Adipose tissue (tissue), 3 donors: Measurements from ENCODE around the gene PSME1. TPM values are rescaled to one million over a fixed set of nuclear protein-coding genes. Genes with fewer than 3 reads are reported as not detected.

Source experiments
- H3K27ac ChIP-seq: one replicate; pipeline ENCODE4 v1.5.1; 2013; ENCODE audit warnings: low read depth, low read length
- WGBS, 3 donors: extraction: QIAGEN DNeasy Blood & Tissue Kit; methylation state at CpG; one replicate each; pipeline ENCODE4 v1.1.7; 2013; 5-methylcytosine and 5-hydroxymethylcytosine counted together
- polyA plus RNA-seq, 3 donors: library from polyadenylated mRNA; stranded (reverse); fragments of 200-250 nt; gene quantifications; one replicate each; pipeline ENCODE4 v1.2.3, GENCODE V29; 2013
- donor health status: healthy with polysubstance abuse.
- donor health status: Bipolar disorder and iron deficiency.
- donor health status: healthy.

PSME1 gene
- polyA plus RNA-seq, 3 donors: 98.0 to 228 (median 151) TPM

DNA sequence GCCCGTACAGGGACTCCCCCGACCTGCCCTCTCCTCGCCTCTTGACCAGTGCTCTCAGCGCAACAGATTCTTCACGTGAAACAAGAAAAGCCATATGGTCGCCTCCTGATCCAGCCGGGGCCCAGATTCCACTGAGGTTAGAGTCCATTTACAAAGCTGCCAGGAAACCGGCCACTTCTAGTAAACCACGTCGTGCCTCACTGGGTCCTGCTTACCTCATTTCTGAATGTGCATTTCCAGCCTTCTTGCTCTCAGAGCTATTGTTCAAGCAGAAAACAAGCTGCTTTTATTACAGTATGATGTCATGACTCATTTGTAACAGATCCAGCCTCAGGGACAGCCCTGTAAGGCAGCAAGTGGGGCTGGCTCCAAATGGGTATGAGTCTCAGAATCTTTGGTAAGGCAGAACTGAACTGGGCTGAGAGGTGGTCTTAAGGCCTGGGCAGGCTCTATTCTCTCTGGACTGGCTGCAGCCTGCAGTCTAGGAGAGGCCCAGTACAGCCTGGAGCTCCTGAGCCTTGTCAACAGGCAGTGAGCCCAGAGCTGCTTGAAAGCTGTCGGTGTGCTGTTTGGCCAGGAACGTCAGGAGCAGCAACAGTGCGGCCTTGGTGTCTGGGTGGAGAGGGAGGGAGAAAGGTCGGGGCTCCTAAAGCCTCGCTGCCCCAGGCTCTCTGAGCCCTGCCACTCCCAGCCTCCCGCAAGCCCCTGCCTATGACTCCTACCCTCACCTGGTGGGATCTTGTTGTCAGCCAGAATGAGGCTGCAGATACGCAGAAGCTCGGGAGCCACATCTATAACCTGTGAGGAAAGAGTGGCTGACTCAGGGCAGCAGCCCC is 44.2 kb downstream of the PSME1 start:
- WGBS, 3 donors: 69 to 83% (median 76%) methylated on average over 17 to 18 of the region's 18 CpGs
- no peak overlapping the region for H3K27ac ChIP-seq

GRCh38 chr14:24181371-24182077 is 45.5 kb downstream of the PSME1 start:
- no peak overlapping the region for H3K27ac ChIP-seq
- WGBS, 3 donors: 83 to 89% (median 87%) methylated on average over 19 of the region's 19 CpGs

DNA sequence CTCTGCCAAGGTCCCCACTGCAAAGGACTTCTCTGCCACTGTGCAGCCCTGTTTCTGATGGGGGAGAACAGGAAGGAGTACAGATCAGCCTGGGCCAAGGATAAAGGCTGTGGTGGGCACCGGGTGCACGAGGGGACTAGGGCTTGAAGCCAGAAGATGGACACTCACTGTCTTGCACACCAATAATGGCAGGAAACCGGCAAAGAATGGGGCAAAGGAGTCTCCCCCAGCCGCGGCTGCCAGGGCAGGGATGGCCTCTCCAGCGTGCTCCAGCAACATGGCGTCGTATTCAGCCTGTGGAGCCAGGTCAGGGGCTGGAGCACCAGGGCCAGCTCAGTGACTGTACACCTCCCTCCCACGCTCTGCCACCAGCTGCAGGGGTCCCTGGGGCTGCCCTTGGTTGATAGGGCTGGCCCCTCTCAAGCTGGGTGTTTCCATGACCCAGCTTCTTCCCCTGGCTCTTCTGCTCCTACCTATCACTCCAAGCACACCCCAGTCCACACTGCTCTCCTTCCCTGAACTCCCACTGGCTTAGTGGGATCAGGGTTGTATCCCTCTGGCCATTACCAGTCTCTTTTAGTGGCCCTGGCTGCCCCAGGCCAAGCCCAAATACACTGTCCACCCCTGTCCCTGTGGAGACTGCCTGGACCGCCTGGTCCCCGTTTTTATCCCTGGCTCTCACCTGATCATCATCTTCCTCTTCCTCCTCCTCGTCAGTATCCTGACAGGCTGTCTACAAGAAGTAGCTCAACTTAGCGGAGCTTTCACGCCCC is 46.3 kb downstream of the PSME1 start:
- H3K27ac ChIP-seq: no peak overlapping the region
- WGBS, 3 donors: 86 to 87% (median 86%) methylated on average over 12 to 14 of the region's 14 CpGs

DNA sequence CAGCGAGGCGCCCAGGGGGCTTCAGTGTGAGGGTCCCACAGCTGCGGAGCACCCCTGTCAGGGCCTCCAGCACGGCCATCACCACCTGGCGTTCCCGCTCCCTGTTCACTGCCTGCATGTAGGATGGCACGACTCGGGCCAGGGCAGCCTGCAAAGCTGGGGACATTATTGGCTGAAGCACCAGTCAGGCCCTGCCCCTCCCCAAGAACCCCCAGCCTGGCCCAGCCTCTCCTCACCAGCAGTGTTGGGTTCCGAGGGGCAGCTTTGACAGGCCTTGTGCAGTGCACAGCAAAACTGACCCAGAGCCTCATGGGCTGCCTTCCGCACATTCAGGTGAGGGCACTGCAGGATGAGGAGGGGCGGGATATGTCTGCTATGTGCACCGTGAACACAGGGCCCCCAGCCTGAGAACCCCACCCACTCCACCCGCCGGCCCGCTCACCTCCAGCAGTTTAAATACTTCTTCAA is 47.1 kb downstream of the PSME1 start:
- no peak overlapping the region for H3K27ac ChIP-seq
- WGBS, 3 donors: 89 to 95% (median 93%) methylated on average over 14 to 15 of the region's 15 CpGs

GRCh38 chr14:24184104-24184970 is 48.3 kb downstream of the PSME1 start:
- WGBS, 3 donors: 89 to 90% (median 90%) methylated on average over 14 to 19 of the region's 19 CpGs
- H3K27ac ChIP-seq: no peak overlapping the region

GRCh38 chr14:24185026-24185425 is 49.0 kb downstream of the PSME1 start:
- 95 to 96% (median 95%) methylated on average over 7 of the region's 7 CpGs for WGBS, 3 donors
- no peak overlapping the region for H3K27ac ChIP-seq

- no peak overlapping the region for H3K27ac ChIP-seq
- WGBS, 3 donors: 91 to 93% (median 92%) methylated on average over 11 of the region's 11 CpGs
Measured at GRCh38 chr14:24185741-24186140, 49.7 kb downstream of the PSME1 start.

GRCh38 chr14:24186831-24187538 is 51.0 kb downstream of the PSME1 start:
- no peak overlapping the region for H3K27ac ChIP-seq
- 93 to 95% (median 94%) methylated on average over 10 of the region's 10 CpGs for WGBS, 3 donors

GRCh38 chr14:24187539-24187915 is 51.5 kb downstream of the PSME1 start:
- no peak overlapping the region for H3K27ac ChIP-seq
- WGBS, 3 donors: 69 to 91% (median 82%) methylated on average over 2 of the region's 2 CpGs

Other genes starting within 250 kb of the PSME1 start
- 10 to 100 TPM; 30.6 to 56.1 (median 55.8) TPM for gene DHRS4, start 182.4 kb upstream of the PSME1 start, polyA plus RNA-seq
- gene DHRS4L2, start 147.3 kb upstream of the PSME1 start, polyA plus RNA-seq: 10 to 100 TPM; 21.3 to 51.4 (median 26.8) TPM
- under 1 TPM; 0.10 to 0.56 (median 0.52) TPM for gene CARMIL3, start 84.2 kb upstream of the PSME1 start, polyA plus RNA-seq
- gene CPNE6, start 64.6 kb upstream of the PSME1 start, polyA plus RNA-seq: under 1 TPM in 1 of 3 donors, not detected in 2; 0.01 TPM
- gene PCK2, start 41.9 kb upstream of the PSME1 start, polyA plus RNA-seq: 10 to 100 TPM; 22.0 to 75.5 (median 29.5) TPM
- 10 to 100 TPM; 27.7 to 65.1 (median 35.6) TPM for gene DCAF11, start 21.4 kb upstream of the PSME1 start, polyA plus RNA-seq
- 1 to 10 TPM; 1.5 to 1.7 (median 1.6) TPM for gene NRL, start 21.2 kb upstream of the PSME1 start, polyA plus RNA-seq
- gene FITM1, start 5.5 kb upstream of the PSME1 start, polyA plus RNA-seq: 1 to 10 TPM in 1 of 3 donors, under 1 TPM in 1, not detected in 1; 0.61 to 4.6 TPM
- gene EMC9, start 5.4 kb downstream of the PSME1 start, polyA plus RNA-seq: 10 to 100 TPM; 16.3 to 17.3 (median 17.2) TPM
- 100 to 1,000 TPM in 2 of 3 donors, 10 to 100 TPM in 1; 73.7 to 193 (median 107) TPM for gene PSME2, start 10.4 kb downstream of the PSME1 start, polyA plus RNA-seq
- gene RNF31, start 11.3 kb downstream of the PSME1 start, polyA plus RNA-seq: 10 to 100 TPM; 36.9 to 49.6 (median 39.3) TPM
- 10 to 100 TPM; 36.3 to 79.1 (median 42.5) TPM for gene IRF9, start 25.1 kb downstream of the PSME1 start, polyA plus RNA-seq
- gene REC8, start 35.9 kb downstream of the PSME1 start, polyA plus RNA-seq: 10 to 100 TPM in 1 of 3 donors, 1 to 10 TPM in 2; 3.9 to 19.8 (median 9.4) TPM
- 10 to 100 TPM; 11.7 to 36.1 (median 26.7) TPM for gene IPO4, start 52.6 kb downstream of the PSME1 start, polyA plus RNA-seq
- gene TM9SF1, start 59.2 kb downstream of the PSME1 start, polyA plus RNA-seq: 10 to 100 TPM; 13.6 to 44.0 (median 37.7) TPM
- under 1 TPM in 2 of 3 donors, not detected in 1; 0.05 to 0.06 TPM for gene TSSK4, start 69.5 kb downstream of the PSME1 start, polyA plus RNA-seq
- gene CHMP4A, start 77.3 kb downstream of the PSME1 start, polyA plus RNA-seq: 100 to 1,000 TPM in 1 of 3 donors, 10 to 100 TPM in 2; 59.6 to 108 (median 85.4) TPM
- 10 to 100 TPM; 17.7 to 47.6 (median 21.9) TPM for gene MDP1, start 79.9 kb downstream of the PSME1 start, polyA plus RNA-seq
- gene NEDD8, start 96.2 kb downstream of the PSME1 start, polyA plus RNA-seq: 100 to 1,000 TPM in 2 of 3 donors, 10 to 100 TPM in 1; 82.9 to 296 (median 245) TPM
- 10 to 100 TPM; 37.3 to 52.7 (median 52.0) TPM for gene GMPR2, start 96.7 kb downstream of the PSME1 start, polyA plus RNA-seq
- 10 to 100 TPM; 35.3 to 58.9 (median 49.3) TPM for gene TINF2, start 106.4 kb downstream of the PSME1 start, polyA plus RNA-seq
- gene TGM1, start 127.0 kb downstream of the PSME1 start, polyA plus RNA-seq: 1 to 10 TPM; 2.5 to 4.6 (median 3.3) TPM
- gene RABGGTA, start 135.4 kb downstream of the PSME1 start, polyA plus RNA-seq: 10 to 100 TPM; 20.7 to 27.0 (median 23.0) TPM
- gene DHRS1, start 163.6 kb downstream of the PSME1 start, polyA plus RNA-seq: 10 to 100 TPM; 11.3 to 26.4 (median 14.8) TPM
- 10 to 100 TPM in 2 of 3 donors, 1 to 10 TPM in 1; 6.8 to 11.6 (median 11.0) TPM for gene NOP9, start 163.7 kb downstream of the PSME1 start, polyA plus RNA-seq
- gene CIDEB, start 171.8 kb downstream of the PSME1 start, polyA plus RNA-seq: 10 to 100 TPM; 10.3 to 18.0 (median 10.6) TPM
- gene LTB4R2, start 173.9 kb downstream of the PSME1 start, polyA plus RNA-seq: 1 to 10 TPM in 2 of 3 donors, under 1 TPM in 1; 0.79 to 5.9 (median 2.6) TPM
- gene LTB4R, start 175.3 kb downstream of the PSME1 start, polyA plus RNA-seq: 10 to 100 TPM in 1 of 3 donors, 1 to 10 TPM in 2; 5.1 to 13.3 (median 6.2) TPM
- 100 to 1,000 TPM in 1 of 3 donors, 10 to 100 TPM in 1, 1 to 10 TPM in 1; 8.7 to 107 (median 56.4) TPM for gene ADCY4, start 198.9 kb downstream of the PSME1 start, polyA plus RNA-seq
- gene RIPK3, start 203.8 kb downstream of the PSME1 start, polyA plus RNA-seq: 10 to 100 TPM in 1 of 3 donors, 1 to 10 TPM in 2; 7.2 to 15.0 (median 8.4) TPM
- gene NFATC4, start 232.0 kb downstream of the PSME1 start, polyA plus RNA-seq: 100 to 1,000 TPM in 1 of 3 donors, 10 to 100 TPM in 2; 12.2 to 166 (median 39.6) TPM